Panc1 (cell line): Measurements from ENCODE around the gene FAM221B. TPM values are rescaled to one million over a fixed set of nuclear protein-coding genes. Genes with fewer than 3 reads are reported as not detected.
A peak's percentile ranks its signal among the peaks of the same experiment; 100 is the strongest.

Experiments
- ATAC-seq: fragments of 200-7000 bp; cut with Tn5 transposase; 2 replicates; pipeline ENCODE4 v1.9.1; 2020; ENCODE audit warnings: mild to moderate bottlenecking, moderate library complexity
- BruUV-seq: library from RNA; stranded (reverse); fragments of 400-500 nt; replicated peaks from 2 replicates; lab custom pipeline; 2021; lab: Mats Ljungman, UMichigan
- CTCF ChIA-PET: fragments of 300-600 bp; sonication (Branson Sonifier 250); formaldehyde crosslinking; loops from one replicate; lab custom pipeline; 2022; ENCODE audit warnings: antibody characterized with exemption; lab: Charles Lee
- POLR2A ChIA-PET: fragments of 300-600 bp; sonication (Branson Sonifier 250); formaldehyde crosslinking; loops from one replicate; lab custom pipeline; 2022; ENCODE audit warnings: antibody characterized with exemption; lab: Charles Lee
- DNase-seq: peaks from one replicate; pipeline ENCODE4 v3.0.0-alpha.2; 2010; ENCODE audit warnings: low read depth, low spot score
- H3K27ac ChIP-seq: 2 replicates; pipeline ENCODE4 v1.5.1; 2011; ENCODE audit warnings: mild to moderate bottlenecking, low read length, inconsistent platforms
- H3K27me3 ChIP-seq: fragments of 200-500 bp; sonication (Bioruptor generic); 2 replicates; pipeline ENCODE4 v1.6.0; 2014; ENCODE audit warnings: low read length, inconsistent platforms; ENCODE audit not compliant: control insufficient read depth, insufficient read depth
- H3K36me3 ChIP-seq: fragments of 200-500 bp; sonication (Bioruptor generic); 2 replicates; pipeline ENCODE4 v1.5.1; 2014; ENCODE audit warnings: inconsistent platforms, mild to moderate bottlenecking, low read length, moderate library complexity; ENCODE audit not compliant: control insufficient read depth, insufficient read depth
- H3K4me1 ChIP-seq: 2 replicates; pipeline ENCODE4 v1.5.1; 2011; ENCODE audit warnings: inconsistent platforms, mild to moderate bottlenecking, low read length, moderate library complexity; ENCODE audit not compliant: control insufficient read depth, insufficient read depth
- H3K4me3 ChIP-seq, 2 experiments: 2 replicates each; pipeline ENCODE4 v1.5.1; 2011 to 2012; ENCODE audit warnings: low read depth in 2 of 2, low read length in 2 of 2, mild to moderate bottlenecking in 2 of 2, inconsistent platforms in 1 of 2, moderate library complexity in 1 of 2
- H3K9me3 ChIP-seq: fragments of 200-500 bp; sonication (Bioruptor generic); 2 replicates; pipeline ENCODE4 v1.5.1; 2014; ENCODE audit warnings: low read depth, mild to moderate bottlenecking, inconsistent platforms, low read length, moderate library complexity; ENCODE audit not compliant: control insufficient read depth, insufficient read depth
- CTCF ChIP-seq: fragments of 450-650 bp; IDR thresholded peaks from 2 replicates; pipeline ENCODE4 v1.5.1; 2017; ENCODE audit warnings: mild to moderate bottlenecking
- POLR2AphosphoS5 ChIP-seq: IDR thresholded peaks from 2 replicates; pipeline ENCODE4 v1.6.1; 2012; ENCODE audit warnings: mild to moderate bottlenecking, low read depth, low read length, moderate library complexity
- REST ChIP-seq, 2 experiments: IDR thresholded peaks; 2 replicates each; pipeline ENCODE4 v1.6.1; 2011 to 2012; ENCODE audit warnings: low read depth in 2 of 2, control low read depth in 1 of 2, low read length in 1 of 2, mild to moderate bottlenecking in 1 of 2, moderate library complexity in 1 of 2; ENCODE audit not compliant: insufficient read depth in 1 of 2
- SIN3A ChIP-seq: IDR thresholded peaks from 2 replicates; pipeline ENCODE4 v1.6.1; 2012; ENCODE audit warnings: low read depth, mild to moderate bottlenecking, low read length, moderate library complexity, borderline replicate concordance; ENCODE audit not compliant: insufficient read depth
- TCF7L2 ChIP-seq: IDR thresholded peaks from 2 replicates; pipeline ENCODE4 v1.6.1; 2011; ENCODE audit warnings: mild to moderate bottlenecking, low read depth, low read length, inconsistent platforms
- in situ Hi-C: cut with HindIII; loops from 2 replicates; pipeline ENCODE4 v1.10.0; 2016; ENCODE audit warnings: low sequenced_read_pairs, low pct_unique_long_range_greater_than_20kb
- intact Hi-C: fragments of 100-400 bp; cut with micrococcal nuclease; formaldehyde crosslinking; loops from one replicate; pipeline ENCODE4 v1.10.0; 2022; ENCODE audit not compliant: unreplicated experiment
- total RNA-seq: library from RNA; stranded (reverse); gene quantifications from one replicate; pipeline ENCODE4 v1.2.1, GENCODE V29; 2021; ENCODE audit not compliant: unreplicated experiment

The FAM221B gene
- total RNA-seq, 1 experiment from 2014 or later: not detected

GRCh38 chr9:35791297-35791921 is 37.1 kb downstream of the FAM221B start, which contains the start of gene NPR2:
TSS of gene NPR2 (plus strand) at chr9:35791591. CDS start at chr9:35792409, 818 bp downstream.
- in situ Hi-C loops (no loop called here), intact Hi-C loops (no loop called here)
- CTCF ChIA-PET: no interaction called here
- Histone ChIP-seq H3K9me3 (no peaks in the 10 kb centered on the region), H3K27ac (no peak within 1 kb of the TSS), H3K4me3 (no peak within 1 kb of the TSS), H3K27me3 (no peaks in the 10 kb centered on the region), H3K36me3 (no peaks in the 10 kb centered on the region), H3K4me1 (0 out of 2 replicates have a peak, but pooled peaks cover 3% of the 10 kb centered on the region)
- no peak for TF ChIP-seq REST (IDR thresholded peaks at IDR 0.05; ENCODE audit: insufficient read depth in 1 of 2, low read depth in 2 of 2, low read length in 1 of 2)
- TF ChIP-seq CTCF: no peak
- no peak for TF ChIP-seq TCF7L2
- no peak for TF ChIP-seq POLR2AphosphoS5
- DNase-seq: no peak
- no TSS peak for BruUV-seq
- POLR2A ChIA-PET: interaction anchor here (0.6 kb wide), 1 partner anchor 57 kb away, joined by 3 read pairs; no protein-coding TSS in a partner anchor
- no peak for ATAC-seq

- ATAC-seq (peak; percentile 96), DNase-seq (no peak)
- H3K4me1 ChIP-seq: 0 out of 2 replicates have a peak, but pooled peaks cover 3% of the 10 kb centered on the region
- no peaks in the 10 kb centered on the region for H3K27me3 ChIP-seq
- H3K36me3 ChIP-seq: no peaks in the 10 kb centered on the region
- H3K4me3 ChIP-seq: no peak overlapping the region
- H3K9me3 ChIP-seq: no peaks in the 10 kb centered on the region
- ChIA-PET POLR2A (interaction anchor here (0.6 kb wide), 1 partner anchor 468 kb away, joined by 3 read pairs; the partner anchor contains the start of gene GNE), CTCF (interaction anchor here (0.5 to 1.4 kb wide), 20 partner anchors 12 to 438 kb away, joined by 3 to 18 read pairs (median 5); partner anchors contain the start of gene SPAG8)
- H3K27ac ChIP-seq: no peak overlapping the region
- intact Hi-C loops (loop anchor here (1.0 kb wide), 1 partner anchor 92 kb away; no protein-coding TSS in a partner anchor), in situ Hi-C loops (no loop called here)
- peak; percentile 94 for TF ChIP-seq CTCF
- no peak for TF ChIP-seq REST (IDR thresholded peaks at IDR 0.05; ENCODE audit: insufficient read depth in 1 of 2, low read depth in 2 of 2, low read length in 1 of 2)
- no peak for TF ChIP-seq SIN3A
- no TSS peak for BruUV-seq
These were observed 37.9 kb downstream of the FAM221B start for GRCh38 chr9:35790385-35791296.
